GM10248 (cell line): ENCODE measurements around the gene ECE2.
"Not testable (repeated sequence)": the region's sequence is repeated elsewhere in the genome, so short reads cannot be mapped to it uniquely, and the experiment has no call there.

ENCODE experiments used
- CTCF ChIA-PET: fragments of 300-600 bp; sonication (Branson Sonifier 250); formaldehyde crosslinking; extraction: SDS; loops from one replicate; lab custom pipeline; 2021; ENCODE audit warnings: antibody characterized with exemption; lab: Yijun Ruan, JAX
- POLR2A ChIA-PET: fragments of 350-650 bp; sonication (Branson Sonifier 250); formaldehyde crosslinking; extraction: SDS; loops from one replicate; lab custom pipeline; 2020; ENCODE audit warnings: antibody characterized with exemption; lab: Yijun Ruan, JAX
- DNase-seq: peaks from one replicate; pipeline ENCODE4 v3.0.0; 2012; ENCODE audit errors: extremely low spot score
- TF ChIP-seq, protein P1 (sequence below): IDR thresholded peaks from 2 replicates; pipeline ENCODE4 v1.5.1; 2012; ENCODE audit warnings: mild to moderate bottlenecking, low read depth; ENCODE audit errors: extremely low read depth, missing control alignments, control extremely low read depth

The ECE2 gene

DNA sequence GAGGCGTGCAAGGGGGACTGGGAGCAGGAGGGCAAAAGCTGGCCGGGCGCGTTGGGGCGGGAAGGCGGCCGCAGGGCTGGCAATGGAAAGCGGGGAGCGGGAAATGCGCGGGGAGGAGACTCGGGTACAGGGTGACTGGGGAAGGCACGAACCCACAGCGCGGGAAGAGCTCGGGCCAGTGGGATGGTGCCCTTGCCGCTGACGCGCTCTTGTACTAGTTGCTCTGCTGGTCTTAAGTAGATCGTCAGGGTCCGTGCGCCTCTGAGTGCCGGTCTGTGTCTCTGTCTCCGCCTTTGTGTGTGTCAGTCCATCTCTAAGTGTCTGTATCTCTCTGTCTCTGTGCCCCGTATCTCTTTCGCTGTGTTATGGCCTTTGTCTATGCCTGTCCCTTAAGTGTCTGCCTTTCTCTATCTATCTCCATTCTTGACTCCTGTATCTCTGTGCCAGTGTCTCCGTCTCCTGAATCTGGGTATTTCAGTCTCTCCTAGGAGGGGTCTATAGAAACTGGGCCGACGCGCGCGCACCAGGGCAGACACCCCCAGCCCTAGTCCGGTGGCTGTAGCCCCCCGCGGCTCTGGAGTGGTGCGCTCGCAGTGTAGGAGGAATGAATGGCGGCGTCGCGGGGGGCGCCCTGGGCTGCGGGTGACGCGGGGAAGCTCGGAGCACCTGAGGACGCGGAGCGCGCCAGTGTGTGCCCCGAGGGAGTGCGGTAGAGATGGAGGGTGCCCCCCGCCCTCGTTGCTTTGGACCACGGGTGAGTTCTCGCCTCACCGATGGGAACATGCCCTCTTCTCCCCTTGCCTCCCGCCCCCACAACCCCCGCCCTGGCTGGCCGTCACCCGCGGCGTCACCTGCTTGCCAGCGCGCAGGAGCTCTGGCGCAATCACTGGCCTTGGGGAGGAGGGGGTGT lies 13.7 kb upstream of the ECE2 start:
- peak; percentile 45 for DNase-seq
- TF ChIP-seq, protein P1, sequence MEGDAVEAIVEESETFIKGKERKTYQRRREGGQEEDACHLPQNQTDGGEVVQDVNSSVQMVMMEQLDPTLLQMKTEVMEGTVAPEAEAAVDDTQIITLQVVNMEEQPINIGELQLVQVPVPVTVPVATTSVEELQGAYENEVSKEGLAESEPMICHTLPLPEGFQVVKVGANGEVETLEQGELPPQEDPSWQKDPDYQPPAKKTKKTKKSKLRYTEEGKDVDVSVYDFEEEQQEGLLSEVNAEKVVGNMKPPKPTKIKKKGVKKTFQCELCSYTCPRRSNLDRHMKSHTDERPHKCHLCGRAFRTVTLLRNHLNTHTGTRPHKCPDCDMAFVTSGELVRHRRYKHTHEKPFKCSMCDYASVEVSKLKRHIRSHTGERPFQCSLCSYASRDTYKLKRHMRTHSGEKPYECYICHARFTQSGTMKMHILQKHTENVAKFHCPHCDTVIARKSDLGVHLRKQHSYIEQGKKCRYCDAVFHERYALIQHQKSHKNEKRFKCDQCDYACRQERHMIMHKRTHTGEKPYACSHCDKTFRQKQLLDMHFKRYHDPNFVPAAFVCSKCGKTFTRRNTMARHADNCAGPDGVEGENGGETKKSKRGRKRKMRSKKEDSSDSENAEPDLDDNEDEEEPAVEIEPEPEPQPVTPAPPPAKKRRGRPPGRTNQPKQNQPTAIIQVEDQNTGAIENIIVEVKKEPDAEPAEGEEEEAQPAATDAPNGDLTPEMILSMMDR, result no peak
- ChIA-PET POLR2A (no interaction called here), CTCF (interaction anchor here (0.6 to 1.4 kb wide), 3 partner anchors 9 to 12 kb away, joined by 3 to 6 read pairs (median 4); partner anchors contain the start of gene EEF1AKMT4)

- no peak for DNase-seq
- ChIA-PET CTCF (interaction anchor here (0.6 to 1.4 kb wide), 2 partner anchors 10 to 13 kb away, joined by 3 to 6 read pairs; partner anchors contain the start of gene EEF1AKMT4), POLR2A (interaction anchor here (0.7 kb wide), 1 partner anchor 19 kb away, joined by 6 read pairs; no protein-coding TSS in a partner anchor)
- TF ChIP-seq, protein P1, result no peak
Observed at GRCh38 chr3:184262764-184263179, 13.1 kb upstream of the ECE2 start.

- DNase-seq, POLR2A ChIA-PET: not testable (repeated sequence)
- CTCF ChIA-PET, result interaction anchor here (1.0 kb wide), 1 partner anchor 40 kb away, joined by 3 read pairs; no protein-coding TSS in a partner anchor
Observed at GRCh38 chr3:184267249-184267648, 8.6 kb upstream of the ECE2 start.

- TF ChIP-seq, protein P1, result no peak
- no peak for DNase-seq
- CTCF ChIA-PET, result interaction anchor here (0.7 to 1.5 kb wide), 4 partner anchors 22 to 377 kb away, joined by 3 to 4 read pairs (median 3); no protein-coding TSS in a partner anchor
- POLR2A ChIA-PET, result no interaction called here
Observed at GRCh38 chr3:184272269-184272668, 3.6 kb upstream of the ECE2 start.

DNA sequence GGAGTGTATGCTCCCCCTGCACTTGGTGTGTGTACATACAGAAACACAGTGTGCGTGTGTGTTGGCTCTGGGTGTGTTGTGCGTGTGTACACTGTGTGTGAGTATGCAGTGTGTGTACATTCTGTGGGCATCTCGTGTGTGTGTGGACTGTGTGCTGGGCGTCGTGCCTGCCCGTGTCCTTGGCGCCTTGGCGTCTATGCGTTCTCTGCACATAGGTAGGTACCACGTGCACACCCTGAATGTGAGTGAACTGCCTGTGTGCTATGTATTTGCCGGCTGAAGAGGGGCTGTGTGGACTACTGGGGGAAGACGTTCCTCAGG lies 481 bp upstream of the ECE2 start:
- DNase-seq, result no peak
- ChIA-PET CTCF (no interaction called here), POLR2A (no interaction called here)
- TF ChIP-seq, protein P1, result no peak

- ChIA-PET CTCF (interaction anchor here (1.9 kb wide), 1 partner anchor 12 kb away, joined by 4 read pairs; no protein-coding TSS in a partner anchor), POLR2A (no interaction called here)
- no peak for DNase-seq
- TF ChIP-seq, protein P1, result no peak
Observed at GRCh38 chr3:184277366-184277765, 1.5 kb downstream of the ECE2 start.

DNA sequence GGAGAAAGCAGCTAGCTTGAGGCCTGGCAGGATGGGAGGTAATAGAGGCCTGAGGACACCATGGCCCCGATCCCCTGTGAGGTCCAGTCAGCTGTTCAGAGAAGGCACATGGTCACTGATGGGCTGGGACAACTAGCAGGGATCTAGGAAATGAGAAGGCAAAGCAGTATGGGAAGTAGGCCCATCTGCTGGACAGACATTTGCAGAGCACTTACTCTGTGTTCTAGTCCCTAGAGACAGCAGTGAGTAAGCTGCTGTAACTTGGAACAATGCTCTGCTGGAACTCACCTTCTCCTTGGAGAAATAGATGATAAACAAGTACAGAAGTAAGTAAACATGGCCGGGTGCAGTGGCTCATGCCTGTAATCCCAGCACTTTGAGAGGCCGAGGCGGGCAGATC lies 7.1 kb downstream of the ECE2 start:
- TF ChIP-seq, protein P1, result no peak
- POLR2A ChIA-PET, result no interaction called here
- no peak for DNase-seq
- CTCF ChIA-PET, result interaction anchor here (1.2 kb wide), 1 partner anchor 55 kb away, joined by 4 read pairs; no protein-coding TSS in a partner anchor
